GM18870 (cell line): Measurements from ENCODE around the gene INTU.
"Not testable (repeated sequence)": the region's sequence is repeated elsewhere in the genome, so short reads cannot be mapped to it uniquely, and the experiment has no call there.

Experiments used
- ATAC-seq: cut with Tn5 transposase; IDR thresholded peaks from one replicate; pipeline ENCODE4 v1.9.1; 2021; ENCODE audit warnings: moderate library complexity; ENCODE audit not compliant: unreplicated experiment

INTU gene

GRCh38 chr4:127642169-127642568 lies 9.4 kb downstream of the INTU start:
- peak; percentile 54 for ATAC-seq

GRCh38 chr4:127643791-127644190 lies 11.0 kb downstream of the INTU start:
- no peak for ATAC-seq

GRCh38 chr4:127648061-127648460 lies 15.3 kb downstream of the INTU start:
- ATAC-seq, result no peak

GRCh38 chr4:127655590-127655989 lies 22.8 kb downstream of the INTU start:
- ATAC-seq, result not testable (repeated sequence)

- no peak for ATAC-seq
Observed at GRCh38 chr4:127656047-127656680, 23.4 kb downstream of the INTU start.

GRCh38 chr4:127660284-127660885 lies 27.6 kb downstream of the INTU start:
- ATAC-seq, result no peak

GRCh38 chr4:127667116-127667515 lies 34.4 kb downstream of the INTU start:
- ATAC-seq, result no peak

- no peak for ATAC-seq
Observed at GRCh38 chr4:127667772-127668171, 35.0 kb downstream of the INTU start.

- no peak for ATAC-seq
Observed at GRCh38 chr4:127668770-127669169, 36.0 kb downstream of the INTU start.

GRCh38 chr4:127669691-127670090 lies 36.9 kb downstream of the INTU start:
- ATAC-seq, result no peak

- no peak for ATAC-seq
Observed at GRCh38 chr4:127672111-127672510, 39.4 kb downstream of the INTU start.

- ATAC-seq, result no peak
Observed at GRCh38 chr4:127685292-127685691, 52.5 kb downstream of the INTU start.

GRCh38 chr4:127686658-127687057 lies 53.9 kb downstream of the INTU start:
- no peak for ATAC-seq

- no peak for ATAC-seq
Observed at GRCh38 chr4:127687580-127687979, 54.8 kb downstream of the INTU start.

GRCh38 chr4:127698789-127699200 lies 66.0 kb downstream of the INTU start:
- peak; percentile 100 for ATAC-seq

- ATAC-seq, result no peak
Observed at GRCh38 chr4:127708985-127709384, 76.2 kb downstream of the INTU start.

GRCh38 chr4:127709456-127709855 lies 76.7 kb downstream of the INTU start:
- no peak for ATAC-seq

- no peak for ATAC-seq
Observed at GRCh38 chr4:127730142-127730913, 97.6 kb downstream of the INTU start, which contains the start of gene SLC25A31. Gene SLC25A31 (plus strand): TSS chr4:127730400. CDS start chr4:127730546, 146 bp downstream.

- no peak for ATAC-seq
Observed at GRCh38 chr4:127731406-127731805, 98.6 kb downstream of the INTU start.

GRCh38 chr4:127732623-127733328 lies 100.0 kb downstream of the INTU start:
- ATAC-seq, result peak; percentile 86

- ATAC-seq, result no peak
Observed at GRCh38 chr4:127734976-127735375, 102.2 kb downstream of the INTU start.
